Mesodermal cell (in vitro differentiated cells): ENCODE data around the gene GMNC.

Experiments
- H3K27ac ChIP-seq: 2 replicates; pipeline ENCODE4 v1.7.0; 2013; ENCODE audit warnings: mild to moderate bottlenecking, low read depth, low read length, moderate library complexity; ENCODE audit not compliant: severe bottlenecking
- H3K36me3 ChIP-seq: 2 replicates; pipeline ENCODE4 v1.7.1; 2013; ENCODE audit warnings: mild to moderate bottlenecking, low read length, moderate library complexity; ENCODE audit not compliant: control insufficient read depth, insufficient read depth
- H3K4me1 ChIP-seq: one replicate; pipeline ENCODE4 v1.7.1; 2013; ENCODE audit warnings: mild to moderate bottlenecking, low read length; ENCODE audit not compliant: insufficient read depth, control insufficient read depth, poor library complexity, severe bottlenecking
- H3K4me3 ChIP-seq: 2 replicates; pipeline ENCODE4 v1.7.0; 2013; ENCODE audit warnings: low read length, control low read depth, mild to moderate bottlenecking; ENCODE audit not compliant: insufficient read depth, poor library complexity, severe bottlenecking; ENCODE audit errors: extremely low read depth
- H3K9me3 ChIP-seq: 2 replicates; pipeline ENCODE4 v1.7.1; 2013; ENCODE audit warnings: mild to moderate bottlenecking, low read length, moderate library complexity; ENCODE audit not compliant: control insufficient read depth
- WGBS, 2 experiments: methylation state at CpG; one replicate each; pipeline ENCODE4 v1.1.5; 2013; ENCODE audit warnings: missing lambda C conversion rate in 2 of 2; ENCODE audit not compliant: insufficient coverage in 2 of 2; 5-methylcytosine and 5-hydroxymethylcytosine counted together

Gene GMNC

GRCh38 chr3:190849607-190850006 lies 12.9 kb downstream of the GMNC start:
- H3K4me1 ChIP-seq = peaks cover 11% of the 10 kb centered on the region
- no peaks in the 10 kb centered on the region for H3K36me3 ChIP-seq
- H3K9me3 ChIP-seq = no peaks in the 10 kb centered on the region
- H3K27ac ChIP-seq = no peak overlapping the region
- H3K4me3 ChIP-seq = no peak overlapping the region
- no CpG with 5 or more reads among the region's 1 CpG for WGBS, 2 experiments

- H3K4me3 ChIP-seq = no peak overlapping the region
- WGBS, 2 experiments = 58 to 90% methylated on average over 2 of the region's 3 CpGs
- H3K27ac ChIP-seq = no peak overlapping the region
- no peaks in the 10 kb centered on the region for H3K9me3 ChIP-seq
- H3K36me3 ChIP-seq = no peaks in the 10 kb centered on the region
- peaks cover 11% of the 10 kb centered on the region for H3K4me1 ChIP-seq
Observed at GRCh38 chr3:190848870-190849269, 13.6 kb downstream of the GMNC start.

GRCh38 chr3:190847436-190847835 lies 15.1 kb downstream of the GMNC start:
- H3K4me1 ChIP-seq = peaks cover 11% of the 10 kb centered on the region
- H3K9me3 ChIP-seq = no peaks in the 10 kb centered on the region
- no peak overlapping the region for H3K27ac ChIP-seq
- no peak overlapping the region for H3K4me3 ChIP-seq
- no peaks in the 10 kb centered on the region for H3K36me3 ChIP-seq

GRCh38 chr3:190840146-190840545 lies 22.3 kb downstream of the GMNC start:
- no peaks in the 10 kb centered on the region for H3K4me1 ChIP-seq
- 88% methylated on average over 3 of the region's 4 CpGs; no CpG with 5 or more reads in 1 of the 2 experiments for WGBS, 2 experiments

GRCh38 chr3:190831225-190831624 lies 31.3 kb downstream of the GMNC start:
- H3K27ac ChIP-seq = no peak overlapping the region
- H3K4me1 ChIP-seq = no peaks in the 10 kb centered on the region
- no peak overlapping the region for H3K4me3 ChIP-seq
- no peaks in the 10 kb centered on the region for H3K9me3 ChIP-seq
- 80% methylated on average over 4 to 8 of the region's 8 CpGs for WGBS, 2 experiments
- no peaks in the 10 kb centered on the region for H3K36me3 ChIP-seq

More at GRCh38 chr3:190840146-190840545, 22.3 kb downstream of the GMNC start:
- H3K4me3 ChIP-seq = no peak overlapping the region
- H3K36me3 ChIP-seq = no peaks in the 10 kb centered on the region
- H3K27ac ChIP-seq = no peak overlapping the region
- no peaks in the 10 kb centered on the region for H3K9me3 ChIP-seq

GRCh38 chr3:190830031-190830430 lies 32.5 kb downstream of the GMNC start:
- no peak overlapping the region for H3K4me3 ChIP-seq
- no peaks in the 10 kb centered on the region for H3K4me1 ChIP-seq
- WGBS, 2 experiments = 83 to 92% methylated on average over 2 to 4 of the region's 5 CpGs
- no peak overlapping the region for H3K27ac ChIP-seq
- no peaks in the 10 kb centered on the region for H3K36me3 ChIP-seq
- H3K9me3 ChIP-seq = no peaks in the 10 kb centered on the region

GRCh38 chr3:190826018-190826417 lies 36.5 kb downstream of the GMNC start:
- no peaks in the 10 kb centered on the region for H3K4me1 ChIP-seq
- H3K4me3 ChIP-seq = no peak overlapping the region
- no peaks in the 10 kb centered on the region for H3K9me3 ChIP-seq
- no peaks in the 10 kb centered on the region for H3K36me3 ChIP-seq
- no peak overlapping the region for H3K27ac ChIP-seq
- WGBS, 2 experiments = 78 to 83% methylated on average over 1 to 2 of the region's 2 CpGs

GRCh38 chr3:190825386-190826016 lies 37.0 kb downstream of the GMNC start:
- no peaks in the 10 kb centered on the region for H3K36me3 ChIP-seq
- H3K4me3 ChIP-seq = no peak overlapping the region
- WGBS, 2 experiments = 87 to 94% methylated on average over 3 of the region's 4 CpGs
- no peak overlapping the region for H3K27ac ChIP-seq
- H3K9me3 ChIP-seq = no peaks in the 10 kb centered on the region
- H3K4me1 ChIP-seq = no peaks in the 10 kb centered on the region

- Histone ChIP-seq H3K4me3 (no peak overlapping the region), H3K4me1 (no peaks in the 10 kb centered on the region)
- WGBS, 2 experiments = 24 to 44% methylated on average over 8 to 10 of the region's 14 CpGs
Observed at GRCh38 chr3:190811775-190812480, 50.6 kb downstream of the GMNC start.

GRCh38 chr3:190810957-190811356 lies 51.5 kb downstream of the GMNC start:
- Histone ChIP-seq H3K4me3 (no peak overlapping the region), H3K4me1 (no peaks in the 10 kb centered on the region), H3K9me3 (no peaks in the 10 kb centered on the region), H3K27ac (no peak overlapping the region), H3K36me3 (no peaks in the 10 kb centered on the region)
- WGBS, 2 experiments = 89% methylated on average over 2 of the region's 4 CpGs; no CpG with 5 or more reads in 1 of the 2 experiments

More at GRCh38 chr3:190811775-190812480, 50.6 kb downstream of the GMNC start:
- Histone ChIP-seq H3K9me3 (no peaks in the 10 kb centered on the region), H3K36me3 (no peaks in the 10 kb centered on the region), H3K27ac (no peak overlapping the region)

- Histone ChIP-seq H3K4me3 (no peak overlapping the region), H3K27ac (no peak overlapping the region), H3K36me3 (no peaks in the 10 kb centered on the region), H3K9me3 (no peaks in the 10 kb centered on the region), H3K4me1 (no peaks in the 10 kb centered on the region)
- 94 to 100% methylated on average over 1 to 2 of the region's 2 CpGs for WGBS, 2 experiments
Observed at GRCh38 chr3:190809351-190809750, 53.1 kb downstream of the GMNC start.
